GM10847 (cell line): ENCODE results near the gene FOXE3.

Experiments
- POLR2A ChIP-seq: IDR thresholded peaks from 2 replicates; pipeline ENCODE4 v1.6.1; 2011; ENCODE audit not compliant: insufficient read length; ENCODE audit errors: extremely low read depth

FOXE3 gene

GRCh38 chr1:47452426-47452825 lies 36.3 kb downstream of the FOXE3 start:
- TF ChIP-seq POLR2A, result no peak

GRCh38 chr1:47456250-47456649 lies 40.2 kb downstream of the FOXE3 start:
- TF ChIP-seq POLR2A, result no peak

GRCh38 chr1:47459253-47459788 lies 43.2 kb downstream of the FOXE3 start:
- no peak for TF ChIP-seq POLR2A

- no peak for TF ChIP-seq POLR2A
Measured at GRCh38 chr1:47460040-47460439, 44.0 kb downstream of the FOXE3 start.

GRCh38 chr1:47460456-47460855 lies 44.4 kb downstream of the FOXE3 start:
- TF ChIP-seq POLR2A, result no peak

GRCh38 chr1:47465605-47466004 lies 49.5 kb downstream of the FOXE3 start:
- no peak for TF ChIP-seq POLR2A
